WI38 (cell line): Measurements from ENCODE around the gene OPALIN.

Source experiments
- H3K4me3 ChIP-seq: 2 replicates; pipeline ENCODE4 v1.5.1; 2011; ENCODE audit warnings: low read depth, mild to moderate bottlenecking, control low read depth, low read length
- TF ChIP-seq, protein P1 (sequence below): IDR thresholded peaks from 2 replicates; pipeline ENCODE4 v1.5.1; 2012; ENCODE audit warnings: low read depth, mild to moderate bottlenecking, control low read depth, low read length

OPALIN gene

GRCh38 chr10:96339383-96339782 lies 19.4 kb downstream of the OPALIN start:
- TF ChIP-seq, protein P1, sequence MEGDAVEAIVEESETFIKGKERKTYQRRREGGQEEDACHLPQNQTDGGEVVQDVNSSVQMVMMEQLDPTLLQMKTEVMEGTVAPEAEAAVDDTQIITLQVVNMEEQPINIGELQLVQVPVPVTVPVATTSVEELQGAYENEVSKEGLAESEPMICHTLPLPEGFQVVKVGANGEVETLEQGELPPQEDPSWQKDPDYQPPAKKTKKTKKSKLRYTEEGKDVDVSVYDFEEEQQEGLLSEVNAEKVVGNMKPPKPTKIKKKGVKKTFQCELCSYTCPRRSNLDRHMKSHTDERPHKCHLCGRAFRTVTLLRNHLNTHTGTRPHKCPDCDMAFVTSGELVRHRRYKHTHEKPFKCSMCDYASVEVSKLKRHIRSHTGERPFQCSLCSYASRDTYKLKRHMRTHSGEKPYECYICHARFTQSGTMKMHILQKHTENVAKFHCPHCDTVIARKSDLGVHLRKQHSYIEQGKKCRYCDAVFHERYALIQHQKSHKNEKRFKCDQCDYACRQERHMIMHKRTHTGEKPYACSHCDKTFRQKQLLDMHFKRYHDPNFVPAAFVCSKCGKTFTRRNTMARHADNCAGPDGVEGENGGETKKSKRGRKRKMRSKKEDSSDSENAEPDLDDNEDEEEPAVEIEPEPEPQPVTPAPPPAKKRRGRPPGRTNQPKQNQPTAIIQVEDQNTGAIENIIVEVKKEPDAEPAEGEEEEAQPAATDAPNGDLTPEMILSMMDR = no peak
- no peak overlapping the region for H3K4me3 ChIP-seq

DNA sequence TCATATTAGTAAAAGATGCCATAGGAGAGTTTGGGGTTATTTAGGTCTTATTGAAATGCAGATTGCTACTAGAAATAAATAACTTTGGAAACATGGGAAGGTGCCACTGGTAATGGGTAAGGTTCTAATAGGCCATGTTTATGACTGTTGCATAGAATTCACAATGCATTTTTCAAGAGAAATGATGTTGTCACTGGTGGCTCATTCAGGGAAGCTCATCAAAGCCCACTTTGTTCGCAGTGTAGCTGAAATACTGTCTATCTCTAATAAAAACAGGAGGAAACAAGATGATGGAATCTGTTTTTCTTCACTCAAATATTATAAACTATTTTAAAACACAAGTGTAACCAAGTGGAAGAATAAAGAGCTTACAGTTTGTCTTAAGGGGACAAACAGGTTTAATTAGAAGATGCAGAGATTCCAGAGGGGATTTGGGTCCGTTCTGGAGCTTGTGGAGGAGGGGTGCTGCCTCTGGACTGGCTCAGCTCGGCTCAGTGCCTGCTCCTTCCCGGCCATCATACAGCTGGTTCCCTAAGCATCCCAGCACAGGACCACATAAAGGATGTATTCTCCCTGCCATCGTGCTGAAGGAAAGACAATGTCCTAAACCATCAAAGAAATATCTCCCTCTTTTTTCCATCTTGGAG lies 20.4 kb downstream of the OPALIN start:
- TF ChIP-seq, protein P1 = no peak
- H3K4me3 ChIP-seq = no peak overlapping the region

- H3K4me3 ChIP-seq = no peak overlapping the region
- TF ChIP-seq, protein P1 = no peak
These were observed 21.7 kb downstream of the OPALIN start for GRCh38 chr10:96337106-96337505.

- no peak overlapping the region for H3K4me3 ChIP-seq
- TF ChIP-seq, protein P1 = peak; percentile 78
These were observed 23.9 kb downstream of the OPALIN start for GRCh38 chr10:96334616-96335526.

DNA sequence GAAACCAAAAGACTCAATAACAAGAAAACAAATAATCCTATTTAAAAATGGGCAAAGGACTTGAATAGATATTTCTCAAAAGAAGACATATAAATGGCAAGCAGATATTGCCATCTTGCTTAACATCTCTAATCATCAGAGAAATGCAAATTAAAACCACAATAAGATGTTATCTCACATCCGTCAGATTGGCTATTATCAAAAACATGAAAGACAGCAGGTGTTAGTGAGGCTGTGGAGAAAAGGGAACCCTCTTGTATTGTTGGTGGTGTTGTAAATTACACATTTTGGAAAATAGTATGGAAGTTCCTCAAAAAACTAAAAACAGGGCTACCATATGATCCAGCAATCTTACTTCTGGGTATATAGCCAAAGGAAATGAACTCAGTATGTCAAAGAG lies 25.7 kb downstream of the OPALIN start:
- H3K4me3 ChIP-seq = no peak overlapping the region
- TF ChIP-seq, protein P1 = no peak

- TF ChIP-seq, protein P1 = no peak
- no peak overlapping the region for H3K4me3 ChIP-seq
These were observed 31.3 kb downstream of the OPALIN start for GRCh38 chr10:96327462-96327861.
